ENCODE results near the gene RPL13. TPM values are rescaled to one million over a fixed set of nuclear protein-coding genes. Genes with fewer than 3 reads are reported as not detected.
A peak's percentile ranks its signal among the peaks of the same experiment; 100 is the strongest.

Gene RPL13
- total and polyA plus RNA-seq, 9 of the 15 experiments (the other 6 are each of a cell fraction or from before 2014, with no cell fraction given), result 227 to 6,042 (median 1,633) TPM

DNA sequence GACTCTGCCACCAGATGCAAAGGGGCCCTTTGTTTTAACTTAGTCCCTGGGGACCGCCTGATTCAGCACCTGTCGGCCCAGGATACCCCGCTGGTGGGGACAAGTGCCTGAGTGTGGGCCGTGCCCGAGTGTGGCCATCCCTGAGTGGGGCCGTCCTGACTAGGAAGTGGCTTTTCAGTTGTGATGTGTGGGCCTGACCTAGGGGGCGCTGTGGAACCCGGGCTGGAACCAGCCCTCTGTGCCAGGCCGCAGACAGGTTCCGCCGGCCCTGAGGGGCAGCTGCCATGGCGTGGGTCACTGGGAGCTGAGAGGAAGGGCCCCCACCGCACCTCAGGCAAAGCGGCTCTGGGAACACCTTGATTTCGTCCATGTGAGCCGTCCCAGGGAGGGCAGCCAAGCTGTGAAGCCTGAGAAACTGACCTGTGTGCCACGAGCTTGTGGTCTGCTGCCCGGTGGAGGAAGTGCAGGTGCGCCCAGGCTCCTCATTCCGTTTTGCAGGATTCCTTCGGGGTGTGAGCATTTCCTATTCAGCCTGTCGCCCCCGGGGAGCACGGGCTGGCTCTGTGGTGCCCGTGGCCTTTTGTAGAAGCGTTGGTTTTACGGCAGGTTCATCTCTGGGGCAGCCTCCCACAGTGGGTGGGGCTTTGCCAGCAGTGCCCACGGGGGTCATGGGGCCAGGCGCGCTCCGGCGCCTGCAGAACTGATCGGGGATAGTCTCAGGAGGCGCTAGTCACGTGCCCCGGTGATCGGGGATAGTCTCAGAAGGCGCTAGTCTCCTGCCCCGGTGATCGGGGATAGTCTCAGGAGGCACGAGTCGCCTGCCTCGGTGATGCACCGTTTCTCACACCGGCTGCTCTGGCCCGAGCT is 5.3 kb downstream of the RPL13 start (continued):
- TF ChIP-seq, protein P1, sequence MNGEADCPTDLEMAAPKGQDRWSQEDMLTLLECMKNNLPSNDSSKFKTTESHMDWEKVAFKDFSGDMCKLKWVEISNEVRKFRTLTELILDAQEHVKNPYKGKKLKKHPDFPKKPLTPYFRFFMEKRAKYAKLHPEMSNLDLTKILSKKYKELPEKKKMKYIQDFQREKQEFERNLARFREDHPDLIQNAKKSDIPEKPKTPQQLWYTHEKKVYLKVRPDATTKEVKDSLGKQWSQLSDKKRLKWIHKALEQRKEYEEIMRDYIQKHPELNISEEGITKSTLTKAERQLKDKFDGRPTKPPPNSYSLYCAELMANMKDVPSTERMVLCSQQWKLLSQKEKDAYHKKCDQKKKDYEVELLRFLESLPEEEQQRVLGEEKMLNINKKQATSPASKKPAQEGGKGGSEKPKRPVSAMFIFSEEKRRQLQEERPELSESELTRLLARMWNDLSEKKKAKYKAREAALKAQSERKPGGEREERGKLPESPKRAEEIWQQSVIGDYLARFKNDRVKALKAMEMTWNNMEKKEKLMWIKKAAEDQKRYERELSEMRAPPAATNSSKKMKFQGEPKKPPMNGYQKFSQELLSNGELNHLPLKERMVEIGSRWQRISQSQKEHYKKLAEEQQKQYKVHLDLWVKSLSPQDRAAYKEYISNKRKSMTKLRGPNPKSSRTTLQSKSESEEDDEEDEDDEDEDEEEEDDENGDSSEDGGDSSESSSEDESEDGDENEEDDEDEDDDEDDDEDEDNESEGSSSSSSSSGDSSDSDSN (IDR thresholded peaks at IDR 0.05; ENCODE audit: borderline replicate concordance in 1 of 2, low read depth in 2 of 2, low read length in 2 of 2), result no peak
- TF ChIP-seq MECOM (CRISPR knock-in tag; IDR thresholded peaks at IDR 0.05) (no peak), CCAR2 (IDR thresholded peaks at IDR 0.05; ENCODE audit: low read depth, low read length) (no peak), MYBL2 (IDR thresholded peaks at IDR 0.05; ENCODE audit: low read depth) (no peak), MYBL2 (CRISPR knock-in tag; IDR thresholded peaks at IDR 0.05; ENCODE audit: borderline replicate concordance) (no peak), ETS2 (tag; IDR thresholded peaks at IDR 0.05; ENCODE audit: borderline replicate concordance, poor library complexity, severe bottlenecking) (no peak), POLR2G (IDR thresholded peaks at IDR 0.05; ENCODE audit: low read depth, low read length) (peak; percentile 96), SOX6 (IDR thresholded peaks at IDR 0.05) (no peak), LCOR (CRISPR knock-in tag; IDR thresholded peaks at IDR 0.05) (no peak), MEIS2 (IDR thresholded peaks at IDR 0.05; ENCODE audit: partially characterized antibody) (no peak), ZFPM2 (CRISPR knock-in tag; IDR thresholded peaks at IDR 0.05) (no peak), HNRNPLL (IDR thresholded peaks at IDR 0.05; ENCODE audit: low read depth, low read length, poor library complexity, severe bottlenecking) (no peak), ZNF76 (CRISPR knock-in tag; IDR thresholded peaks at IDR 0.05; ENCODE audit: borderline replicate concordance) (no peak), TEAD1 (CRISPR knock-in tag; IDR thresholded peaks at IDR 0.05) (0 out of 4 replicates have a peak, but pooled peaks of 1 of the 2 experiments have one; percentile 34), E2F3 (CRISPR knock-in tag; IDR thresholded peaks at IDR 0.05) (0 out of 2 replicates have a peak, but pooled peaks have one; percentile 13), ZNF217 (CRISPR knock-in tag; IDR thresholded peaks at IDR 0.05) (no peak), PCBP1 (IDR thresholded peaks at IDR 0.05; ENCODE audit: low read depth, low read length, poor library complexity, severe bottlenecking) (peak; percentile 43), CHD1 (IDR thresholded peaks at IDR 0.05; ENCODE audit: low read length) (no peak), NONO (IDR thresholded peaks at IDR 0.05; ENCODE audit: low read depth in 2 of 2, low read length in 1 of 2) (peak in 1 of 2 experiments; percentile 62; a peak in 1 of 4 replicates), DIDO1 (tag; IDR thresholded peaks at IDR 0.05; ENCODE audit: low read depth) (no peak), PHB (CRISPR knock-in tag; IDR thresholded peaks at IDR 0.05) (no peak)
- TF ChIP-seq, protein P2, sequence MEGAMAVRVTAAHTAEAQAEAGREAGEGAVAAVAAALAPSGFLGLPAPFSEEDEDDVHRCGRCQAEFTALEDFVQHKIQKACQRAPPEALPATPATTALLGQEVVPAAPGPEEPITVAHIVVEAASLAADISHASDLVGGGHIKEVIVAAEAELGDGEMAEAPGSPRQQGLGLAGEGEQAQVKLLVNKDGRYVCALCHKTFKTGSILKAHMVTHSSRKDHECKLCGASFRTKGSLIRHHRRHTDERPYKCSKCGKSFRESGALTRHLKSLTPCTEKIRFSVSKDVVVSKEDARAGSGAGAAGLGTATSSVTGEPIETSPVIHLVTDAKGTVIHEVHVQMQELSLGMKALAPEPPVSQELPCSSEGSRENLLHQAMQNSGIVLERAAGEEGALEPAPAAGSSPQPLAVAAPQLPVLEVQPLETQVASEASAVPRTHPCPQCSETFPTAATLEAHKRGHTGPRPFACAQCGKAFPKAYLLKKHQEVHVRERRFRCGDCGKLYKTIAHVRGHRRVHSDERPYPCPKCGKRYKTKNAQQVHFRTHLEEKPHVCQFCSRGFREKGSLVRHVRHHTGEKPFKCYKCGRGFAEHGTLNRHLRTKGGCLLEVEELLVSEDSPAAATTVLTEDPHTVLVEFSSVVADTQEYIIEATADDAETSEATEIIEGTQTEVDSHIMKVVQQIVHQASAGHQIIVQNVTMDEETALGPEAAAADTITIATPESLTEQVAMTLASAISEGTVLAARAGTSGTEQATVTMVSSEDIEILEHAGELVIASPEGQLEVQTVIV (CRISPR knock-in tag; IDR thresholded peaks at IDR 0.05; ENCODE audit: borderline replicate concordance), result no peak
